Hematopoietic multipotent progenitor cell treated with erythropoietin and hydrocortisone succinate and interleukin-3 and kit ligand, for 15 days (in vitro differentiated cells): ENCODE data around the gene ATXN7.

Source experiments
- DNase-seq: peaks from one replicate; pipeline ENCODE4 v3.0.0-alpha.2; 2015; ENCODE audit warnings: low spot score

ATXN7 gene

GRCh38 chr3:64023187-64023860 is 159.7 kb downstream of the ATXN7 start, which contains the start of gene PSMD6:
PSMD6 (minus strand) TSS chr3:64023494; CDS start chr3:64023419, 75 bp downstream.
- DNase-seq, result peak; percentile 87

- DNase-seq, result no peak
Measured at GRCh38 chr3:64023861-64024223, 160.2 kb downstream of the ATXN7 start.

- DNase-seq, result no peak
Measured at GRCh38 chr3:64026346-64026745, 162.7 kb downstream of the ATXN7 start.

GRCh38 chr3:64027658-64028057 is 164.0 kb downstream of the ATXN7 start:
- no peak for DNase-seq

GRCh38 chr3:64028754-64029153 is 165.1 kb downstream of the ATXN7 start:
- DNase-seq, result no peak

GRCh38 chr3:64029287-64029686 is 165.6 kb downstream of the ATXN7 start:
- DNase-seq, result no peak

- DNase-seq, result peak; percentile 78
Measured at GRCh38 chr3:64030741-64031140, 167.1 kb downstream of the ATXN7 start.

- no peak for DNase-seq
Measured at GRCh38 chr3:64031540-64032508, 168.2 kb downstream of the ATXN7 start.

- no peak for DNase-seq
Measured at GRCh38 chr3:64033069-64033468, 169.4 kb downstream of the ATXN7 start.

GRCh38 chr3:64037084-64037483 is 173.4 kb downstream of the ATXN7 start:
- DNase-seq, result no peak

- no peak for DNase-seq
Measured at GRCh38 chr3:64038253-64038767, 174.6 kb downstream of the ATXN7 start.

- DNase-seq, result no peak
Measured at GRCh38 chr3:64039332-64039731, 175.7 kb downstream of the ATXN7 start.

- DNase-seq, result no peak
Measured at GRCh38 chr3:64039981-64040733, 176.5 kb downstream of the ATXN7 start.

- DNase-seq, result no peak
Measured at GRCh38 chr3:64042952-64043351, 179.3 kb downstream of the ATXN7 start.

- no peak for DNase-seq
Measured at GRCh38 chr3:64046592-64046991, 182.9 kb downstream of the ATXN7 start.

GRCh38 chr3:64046996-64047594 is 183.4 kb downstream of the ATXN7 start:
- no peak for DNase-seq

- DNase-seq, result no peak
Measured at GRCh38 chr3:64047787-64048186, 184.1 kb downstream of the ATXN7 start.

GRCh38 chr3:64048631-64049061 is 185.0 kb downstream of the ATXN7 start:
- DNase-seq, result no peak

- no peak for DNase-seq
Measured at GRCh38 chr3:64049136-64049535, 185.5 kb downstream of the ATXN7 start.

- no peak for DNase-seq
Measured at GRCh38 chr3:64049832-64050231, 186.2 kb downstream of the ATXN7 start.
